ENCODE measurements around the gene RDH13.

The RDH13 gene

DNA sequence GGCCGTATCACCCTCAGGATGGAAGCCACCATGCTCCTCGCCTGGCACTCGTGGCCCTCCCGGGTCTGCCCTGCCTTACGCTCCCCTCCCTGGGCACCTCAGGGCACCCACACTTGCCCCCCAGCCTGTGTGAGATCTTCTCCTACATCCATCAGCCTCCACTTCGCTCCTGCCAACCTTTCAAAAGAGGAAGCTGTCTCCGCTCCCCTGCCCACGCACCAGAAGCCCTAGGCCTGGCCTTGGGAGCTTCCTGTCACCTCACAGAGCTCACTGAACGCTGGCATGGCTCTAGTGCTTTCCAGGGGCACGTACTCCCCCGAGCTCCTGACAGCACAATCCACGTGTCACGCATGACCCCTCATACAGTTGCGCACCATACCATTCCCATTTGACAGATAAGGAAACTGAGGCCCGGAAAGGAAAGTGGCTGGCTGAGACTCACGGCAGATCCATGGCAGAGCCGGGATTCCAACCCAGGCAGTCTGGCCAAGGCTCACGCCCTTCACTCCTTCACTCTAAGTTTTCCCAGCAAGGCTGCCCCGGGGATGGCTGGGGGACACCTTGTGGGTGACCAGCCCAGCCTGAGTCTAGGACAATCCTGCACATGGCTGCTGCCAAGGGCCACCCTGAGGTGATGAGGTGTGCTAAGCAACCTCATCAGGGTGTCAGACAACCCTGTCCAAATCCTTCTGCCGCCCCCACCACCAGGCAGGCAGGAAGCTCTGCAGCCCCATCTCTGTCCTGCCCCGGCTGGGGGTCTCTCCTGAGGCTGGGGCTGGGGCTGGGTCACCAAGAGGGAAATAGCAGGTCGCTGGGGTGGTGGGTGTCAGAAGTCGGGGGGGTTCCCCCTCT is 35.1 kb upstream of the RDH13 start:
- FAIRE-seq (no peak), DNase-seq (ENCODE audit: insufficient read length, low spot score) (no peak)
- TF ChIP-seq POLR2A (IDR thresholded peaks at IDR 0.05; ENCODE audit: low read depth, low read length), result no peak

DNA sequence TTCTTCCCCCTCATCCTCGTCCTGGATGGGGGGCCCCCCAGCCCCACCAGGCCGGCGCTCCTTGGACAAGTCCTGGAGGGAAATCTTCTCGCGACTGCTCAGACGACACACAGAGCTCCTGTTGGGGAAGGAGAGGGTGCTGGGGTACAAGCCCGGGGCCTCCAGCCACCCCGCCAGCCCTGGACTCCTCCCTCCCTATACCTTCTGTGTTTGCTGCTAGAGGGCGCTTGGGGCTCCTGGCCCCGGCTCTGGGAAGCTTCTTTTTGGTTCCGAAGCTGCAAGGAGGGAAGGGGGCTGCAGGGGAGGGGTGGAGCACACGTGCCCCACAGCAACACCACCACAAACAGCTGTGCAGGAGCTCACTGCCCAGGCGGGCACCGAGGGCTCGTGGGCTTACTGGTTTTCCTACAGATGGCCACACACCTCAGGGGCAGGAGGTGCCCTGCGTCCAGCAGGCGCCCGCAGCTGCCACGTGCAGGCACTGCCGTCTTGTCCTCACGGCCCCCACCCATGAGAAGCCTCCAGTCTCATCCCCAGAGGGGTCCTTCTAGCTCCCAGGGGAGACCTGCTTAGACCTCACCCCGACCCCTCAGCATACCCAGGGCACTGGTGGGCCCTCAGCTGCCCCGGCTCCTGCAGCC is 33.2 kb upstream of the RDH13 start:
- FAIRE-seq (no peak), DNase-seq (ENCODE audit: insufficient read length, low spot score) (no peak)
- TF ChIP-seq POLR2A (IDR thresholded peaks at IDR 0.05; ENCODE audit: low read depth, low read length), result no peak

DNA sequence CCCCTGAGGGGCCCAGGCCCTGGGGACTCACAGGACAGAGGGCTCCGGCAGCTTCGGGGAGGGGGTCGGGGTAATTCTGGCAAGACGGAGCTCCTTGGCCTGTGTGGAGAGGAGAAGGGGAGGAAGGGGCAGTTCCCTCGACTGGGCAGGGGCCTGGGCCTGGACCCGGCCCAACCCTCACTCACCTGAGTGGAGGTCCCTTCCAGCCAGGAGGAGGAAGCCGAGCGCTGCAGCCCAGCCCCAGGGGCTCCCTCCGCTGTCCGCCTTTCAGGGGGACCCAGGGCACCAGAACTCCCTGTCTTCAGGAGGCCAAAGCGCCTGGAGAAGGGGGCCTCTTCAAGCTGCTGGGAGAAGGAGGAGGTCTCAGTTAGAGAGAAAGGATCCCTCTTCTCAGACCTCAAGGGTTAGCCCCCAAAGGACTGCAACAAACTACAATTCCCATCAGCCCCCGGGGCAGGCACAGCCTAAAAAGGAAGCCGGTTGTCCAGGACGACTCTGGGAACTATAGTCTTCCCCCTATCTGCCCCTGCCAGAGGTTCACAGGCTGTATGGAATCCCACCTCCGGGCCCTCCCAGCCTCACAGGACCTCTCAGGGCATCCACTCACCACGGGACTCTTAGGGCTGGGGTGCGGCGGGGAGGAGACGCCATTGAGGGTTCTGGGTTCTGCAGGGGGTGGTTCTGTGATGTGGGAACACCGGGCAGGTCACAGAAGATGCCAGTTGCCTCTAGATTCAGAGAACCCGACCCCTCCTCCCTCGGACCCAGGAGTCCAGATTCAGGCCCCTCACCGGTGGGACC is 32.5 kb upstream of the RDH13 start:
- TF ChIP-seq POLR2A (IDR thresholded peaks at IDR 0.05; ENCODE audit: low read depth, low read length), result no peak
- FAIRE-seq (no peak), DNase-seq (ENCODE audit: insufficient read length, low spot score) (peak; percentile 96)

DNA sequence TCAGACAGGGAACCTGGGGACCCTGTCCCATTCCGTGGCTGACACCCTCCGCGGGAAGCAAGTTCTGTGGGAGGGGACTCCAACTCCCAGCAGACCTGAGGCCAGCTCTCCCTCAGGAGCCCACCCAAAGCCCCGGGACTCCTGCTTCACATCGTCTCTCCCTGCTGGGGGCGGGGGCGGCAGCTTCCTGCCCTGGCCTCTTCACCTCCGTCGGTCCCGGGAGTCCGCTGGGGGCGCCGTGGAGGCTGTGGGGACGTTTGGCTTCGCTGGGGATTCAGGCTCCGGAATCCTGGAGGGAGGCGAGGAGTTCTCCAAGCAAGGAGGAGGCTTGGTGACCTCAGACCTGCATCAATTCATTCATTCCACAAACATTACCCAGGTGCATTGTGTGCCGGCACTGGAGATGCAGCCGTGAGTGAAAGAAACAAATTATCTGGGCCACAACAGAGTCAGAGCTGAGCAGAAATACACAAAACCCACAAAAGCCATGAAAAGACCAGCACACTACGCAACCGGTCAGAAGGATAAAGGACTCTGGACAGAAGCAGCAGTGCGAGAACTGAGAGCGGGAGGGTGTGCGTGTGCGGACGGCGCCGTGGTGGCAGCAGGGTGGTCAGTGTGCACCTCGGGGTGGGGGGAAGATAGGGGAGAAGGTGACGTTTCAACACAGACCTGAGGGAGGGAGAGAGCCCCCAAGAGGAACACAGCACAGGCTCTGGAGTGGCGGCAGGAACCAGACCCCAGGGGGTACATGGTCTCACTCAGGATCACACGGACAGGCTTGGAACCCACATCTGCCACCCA is 31.7 kb upstream of the RDH13 start:
- TF ChIP-seq POLR2A (IDR thresholded peaks at IDR 0.05; ENCODE audit: low read depth, low read length), result no peak
- FAIRE-seq (no peak), DNase-seq (ENCODE audit: insufficient read length, low spot score) (no peak)

DNA sequence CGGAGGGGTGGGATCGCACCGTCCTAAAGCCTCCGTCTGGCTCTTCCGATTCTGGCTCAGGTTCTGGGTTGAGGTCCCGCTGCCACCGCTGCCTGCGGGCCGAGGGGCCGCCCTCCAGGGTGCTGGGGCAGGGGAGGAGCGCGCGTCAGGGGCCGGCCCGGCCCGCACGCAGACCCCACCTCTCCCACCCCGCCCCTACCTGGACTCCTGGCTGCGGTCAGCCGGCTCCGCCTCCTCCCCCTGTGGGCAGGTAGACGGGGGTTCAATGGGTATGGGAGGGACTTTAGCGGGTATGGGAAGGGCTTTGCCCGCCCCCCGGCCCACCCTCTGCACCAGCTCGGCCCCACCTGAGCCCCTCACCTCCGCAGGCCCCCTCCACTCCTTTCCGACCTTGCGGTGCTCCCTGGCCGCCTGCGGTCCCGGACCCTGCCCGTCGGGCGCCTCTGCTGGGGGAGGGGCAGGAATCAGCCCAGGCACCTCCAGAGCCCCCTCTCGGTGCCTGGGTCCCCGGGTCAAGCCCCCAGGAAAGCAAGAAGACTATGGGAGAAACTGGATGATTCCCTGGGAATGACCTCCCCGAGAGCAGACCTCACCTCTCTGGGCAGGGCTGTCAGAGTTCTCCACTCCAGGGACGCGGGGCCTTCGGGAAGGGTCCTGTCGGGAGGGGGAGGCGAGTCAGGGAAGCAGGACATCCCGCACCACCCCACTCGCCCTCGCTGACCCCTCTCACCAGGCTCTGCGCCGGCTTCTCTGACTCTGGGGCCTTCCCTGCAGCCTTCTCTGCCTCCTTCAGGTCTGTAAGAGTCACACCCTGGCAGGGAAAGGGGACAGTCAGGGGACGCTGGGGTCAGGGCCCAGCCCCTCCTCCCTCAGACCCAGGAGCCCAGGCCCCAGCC is 29.7 kb upstream of the RDH13 start:
- no peak for TF ChIP-seq POLR2A (IDR thresholded peaks at IDR 0.05; ENCODE audit: low read depth, low read length)
- no peak for FAIRE-seq
- DNase-seq (ENCODE audit: insufficient read length, low spot score), result no peak

DNA sequence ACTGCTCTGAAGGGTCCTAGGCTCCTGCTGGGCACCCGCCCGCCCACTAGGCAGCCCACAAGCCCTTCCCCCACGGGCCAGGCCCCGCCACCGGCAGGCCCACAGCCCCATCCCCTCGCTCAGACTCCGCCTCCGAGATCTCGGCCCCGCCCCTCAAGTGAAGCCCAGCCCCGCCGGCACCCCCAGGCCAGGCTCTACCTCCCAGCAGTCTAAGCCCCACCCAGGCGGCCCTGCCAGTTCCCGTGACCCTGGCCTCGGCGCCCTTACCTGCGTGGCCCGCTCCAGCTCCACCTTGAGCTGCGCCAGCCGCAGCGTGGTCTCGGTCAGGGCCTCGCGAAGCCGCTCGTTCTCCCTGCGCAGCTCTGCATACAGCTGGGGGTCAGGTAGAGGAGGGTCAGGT is 29.0 kb upstream of the RDH13 start:
- FAIRE-seq (no peak), DNase-seq (ENCODE audit: insufficient read length, low spot score) (no peak)
- TF ChIP-seq POLR2A (IDR thresholded peaks at IDR 0.05; ENCODE audit: low read depth, low read length), result no peak

DNA sequence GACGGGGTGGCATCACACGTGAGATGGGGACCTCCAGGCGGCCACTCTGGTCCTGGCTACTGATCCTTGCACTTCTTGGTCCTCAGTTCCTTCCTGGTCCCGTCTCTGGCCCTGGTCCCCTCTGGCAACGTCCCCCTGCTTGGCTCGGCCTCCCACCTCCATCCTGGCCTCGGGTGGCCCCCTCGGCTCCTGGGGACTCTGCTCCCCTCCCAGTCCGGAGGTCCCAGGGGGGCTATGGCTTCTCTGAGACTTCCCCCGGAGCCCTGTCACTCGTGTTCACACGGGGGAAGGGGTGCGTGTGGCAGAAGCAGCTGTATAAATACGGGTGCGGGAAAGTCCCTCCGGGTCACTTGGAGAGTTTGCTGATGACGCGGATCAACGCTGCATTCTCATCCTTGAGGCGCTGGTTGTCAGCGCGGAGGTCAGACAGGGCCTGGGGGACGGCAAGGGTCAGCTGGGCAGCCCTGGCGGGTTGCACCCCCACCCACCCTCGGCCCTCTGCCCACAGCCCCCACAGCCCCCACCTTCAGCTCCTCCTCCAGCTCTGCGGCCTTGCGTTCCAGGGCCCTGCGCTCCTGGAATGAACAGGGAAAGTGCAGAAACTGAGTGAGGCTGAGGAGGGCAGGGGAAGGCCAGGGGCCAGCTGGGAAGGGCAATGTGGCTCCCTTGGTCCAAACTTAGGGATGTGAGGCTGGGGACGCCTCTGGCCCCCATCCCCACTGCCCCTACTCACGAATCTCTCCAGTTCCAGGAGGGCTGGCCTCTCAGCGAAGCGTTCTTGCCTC is 28.4 kb upstream of the RDH13 start:
- no peak for FAIRE-seq
- TF ChIP-seq POLR2A (IDR thresholded peaks at IDR 0.05; ENCODE audit: low read depth, low read length), result 0 out of 2 replicates have a peak, but pooled peaks have one; percentile 19
- no peak for DNase-seq (ENCODE audit: insufficient read length, low spot score)

DNA sequence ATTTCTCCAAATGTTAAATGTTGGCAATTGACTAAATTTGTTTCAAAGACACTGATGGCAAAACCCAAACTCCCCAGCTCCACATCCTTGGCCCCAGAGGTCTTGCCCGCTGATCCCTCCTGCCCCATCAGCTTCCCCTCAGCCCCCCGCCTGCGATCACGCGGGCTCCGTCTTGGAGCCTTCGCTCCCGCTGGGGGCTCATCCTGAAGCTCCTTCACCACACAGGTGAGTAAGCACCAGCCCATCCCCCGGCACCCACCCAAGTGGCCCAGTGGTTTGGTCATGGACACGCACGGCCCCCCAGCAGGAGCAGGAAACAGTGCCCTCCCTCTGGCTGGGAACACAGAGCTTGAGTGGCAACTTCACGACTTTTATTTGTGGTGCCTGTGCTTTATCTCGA is 27.6 kb upstream of the RDH13 start:
- TF ChIP-seq POLR2A (IDR thresholded peaks at IDR 0.05; ENCODE audit: low read depth, low read length), result no peak
- FAIRE-seq (no peak), DNase-seq (ENCODE audit: insufficient read length, low spot score) (no peak)

DNA sequence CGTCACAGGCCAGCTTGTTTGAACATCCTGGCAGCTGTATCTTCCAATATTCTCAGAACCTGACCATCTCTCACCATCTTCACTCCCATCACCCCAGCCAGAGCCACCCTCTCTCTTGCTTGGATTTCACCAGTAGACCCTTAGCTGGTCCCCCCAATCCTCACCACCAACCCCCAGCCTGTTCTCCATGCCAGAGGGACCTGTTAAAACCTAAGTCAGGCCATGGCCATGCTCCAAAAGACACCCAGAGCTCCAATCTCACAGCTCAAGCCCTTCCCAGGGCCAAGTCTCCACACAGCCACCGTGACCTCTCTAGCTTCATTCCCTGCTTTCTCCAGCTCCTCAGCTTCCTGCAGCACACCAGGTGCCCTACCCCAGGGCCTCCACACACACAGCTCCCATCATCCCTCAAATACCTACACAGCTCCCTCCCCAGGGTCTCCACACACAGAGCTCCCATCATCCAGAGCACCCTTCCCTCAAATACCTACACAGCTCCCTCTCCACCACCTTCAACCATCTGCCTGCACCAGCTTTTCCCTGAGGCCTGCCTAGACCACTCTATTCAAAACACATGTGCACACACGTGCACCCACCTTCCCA is 26.5 kb upstream of the RDH13 start:
- FAIRE-seq, result no peak
- no peak for TF ChIP-seq POLR2A (IDR thresholded peaks at IDR 0.05; ENCODE audit: low read depth, low read length)
- no peak for DNase-seq (ENCODE audit: insufficient read length, low spot score)

DNA sequence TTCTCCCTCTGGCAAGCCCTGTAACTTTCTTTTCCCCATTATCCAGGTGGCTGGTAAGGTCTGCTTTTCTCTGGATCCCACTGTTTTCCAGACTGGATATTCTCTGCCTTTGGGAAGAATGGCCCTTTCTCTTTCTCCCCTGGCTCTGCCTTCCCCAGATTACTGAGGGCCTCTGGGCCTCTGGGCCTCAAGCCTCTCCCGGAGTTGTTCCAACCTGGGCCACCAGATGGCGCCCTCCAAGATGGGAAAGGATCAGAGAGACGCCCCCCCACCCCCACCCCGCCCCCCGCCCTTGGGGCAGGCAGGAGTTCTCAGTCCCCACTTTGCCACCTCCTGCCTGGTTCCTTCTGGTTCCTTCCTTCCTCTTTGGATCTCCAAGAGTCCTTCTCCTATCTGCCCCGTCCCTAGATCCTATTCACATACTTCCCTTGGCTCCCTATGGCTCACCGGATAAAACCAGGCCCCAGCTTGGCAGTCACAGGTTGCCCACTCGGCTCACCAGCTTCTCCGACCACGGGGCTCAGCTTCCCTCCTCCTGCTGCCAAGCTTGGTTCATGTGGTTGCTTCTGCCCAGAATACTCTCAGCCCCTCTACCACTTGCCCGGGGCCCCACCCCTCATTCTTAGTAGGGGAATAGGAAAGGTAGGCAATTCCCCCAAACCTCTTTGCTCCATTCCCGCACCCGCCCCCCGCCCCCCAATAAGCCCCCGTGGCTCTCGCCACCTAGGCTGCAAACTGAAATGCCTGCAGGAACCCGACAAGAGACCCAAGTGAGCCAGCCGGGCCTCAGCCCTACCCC is 25.8 kb upstream of the RDH13 start:
- TF ChIP-seq POLR2A (IDR thresholded peaks at IDR 0.05; ENCODE audit: low read depth, low read length), result no peak
- FAIRE-seq (no peak), DNase-seq (ENCODE audit: insufficient read length, low spot score) (peak; percentile 99)

DNA sequence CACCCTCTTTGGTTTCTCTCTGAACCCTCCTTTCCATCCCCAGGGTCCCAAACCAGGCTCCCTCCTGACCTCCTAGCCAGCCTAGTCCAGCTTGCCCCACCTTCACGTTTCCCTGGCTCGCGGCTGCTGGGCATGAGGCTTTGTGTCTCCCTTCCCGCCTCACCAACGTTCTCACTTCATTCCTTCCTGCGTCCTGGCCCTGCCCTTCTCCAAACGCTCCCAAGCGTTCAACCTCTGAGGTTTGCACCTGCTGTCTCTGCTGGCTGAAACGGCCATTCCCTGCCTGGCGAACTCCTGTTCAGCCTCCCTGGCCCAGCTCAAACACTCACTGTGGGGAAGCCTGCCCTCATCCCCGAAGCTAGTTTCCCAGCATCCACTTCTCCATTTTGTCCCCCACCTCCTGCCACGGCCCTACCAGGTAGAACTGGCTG is 25.1 kb upstream of the RDH13 start:
- no peak for FAIRE-seq
- DNase-seq (ENCODE audit: insufficient read length, low spot score), result no peak
- no peak for TF ChIP-seq POLR2A (IDR thresholded peaks at IDR 0.05; ENCODE audit: low read depth, low read length)
